ENCODE measurements around the gene PTAR1.

Gene PTAR1

DNA sequence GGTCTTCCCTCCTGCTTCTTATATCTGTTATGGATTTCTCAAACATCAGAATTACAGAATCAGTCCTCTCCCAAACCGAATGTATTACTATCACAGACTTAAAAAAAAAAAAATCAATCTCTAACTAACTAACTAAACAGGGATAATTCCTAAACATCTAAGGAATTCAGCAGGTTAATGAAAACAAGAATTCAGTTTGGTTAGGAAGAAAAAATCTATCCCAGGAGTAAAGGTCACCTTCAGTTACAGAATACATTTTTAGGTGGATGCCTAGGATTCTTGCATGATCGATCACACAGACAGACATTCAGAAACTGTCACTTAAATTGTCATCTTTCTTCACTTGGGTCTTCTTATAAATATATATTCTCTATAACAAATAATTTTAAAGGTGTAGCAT, 11.5 kb downstream of the PTAR1 start:
- DNase-seq, result no peak

- no peak for DNase-seq
These were observed 12.8 kb downstream of the PTAR1 start for GRCh38 chr9:69746859-69747560.

- DNase-seq, result no peak
These were observed 13.9 kb downstream of the PTAR1 start for GRCh38 chr9:69745716-69746437.

GRCh38 chr9:69744688-69745380, 15.0 kb downstream of the PTAR1 start:
- no peak for DNase-seq

DNA sequence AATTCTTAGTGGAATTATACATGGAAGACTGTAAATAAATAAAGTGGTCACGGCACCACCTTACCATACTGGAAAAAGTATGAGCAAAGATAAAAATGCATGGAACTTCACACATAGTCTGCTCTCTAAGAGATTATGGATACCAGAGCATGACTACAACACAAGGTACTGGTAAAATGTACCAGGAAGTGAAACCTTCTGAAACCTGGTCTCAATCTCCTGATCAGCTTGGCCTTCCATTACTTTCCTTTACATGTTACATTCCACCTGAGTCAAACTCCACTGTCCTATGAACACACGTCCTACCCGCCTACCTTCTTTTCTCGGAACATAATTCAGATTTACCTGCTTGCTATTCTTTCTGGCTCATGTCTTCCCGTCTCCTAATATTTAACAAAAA, 15.9 kb downstream of the PTAR1 start:
- DNase-seq, result no peak

DNA sequence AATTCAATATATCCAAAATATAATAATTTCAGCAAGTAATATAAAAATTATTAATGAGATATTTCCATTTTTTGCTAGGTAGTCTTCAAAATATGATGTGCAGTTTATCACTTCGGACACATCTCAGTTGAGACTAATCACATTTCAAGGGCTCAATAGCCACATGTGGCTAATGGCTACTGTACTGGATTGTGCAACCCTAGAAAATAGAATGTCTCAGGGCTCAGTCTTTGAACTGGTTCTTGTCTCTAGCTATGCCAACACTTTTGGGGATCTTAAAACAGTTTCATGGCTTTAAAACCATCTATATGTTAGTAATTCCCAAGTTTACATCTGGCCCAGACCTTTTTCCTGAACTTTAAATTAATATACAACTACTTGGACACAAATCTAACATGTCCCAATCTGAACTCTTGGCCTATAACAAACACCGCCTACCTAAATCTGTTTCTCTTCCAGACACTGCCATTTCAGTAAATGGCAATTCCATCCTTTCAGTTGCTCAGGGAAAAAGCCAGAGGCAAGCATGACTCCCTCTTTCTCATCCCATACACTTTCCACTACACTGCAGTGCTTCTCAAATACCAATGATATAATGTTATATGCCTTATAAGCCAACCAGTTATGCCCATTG, 18.8 kb downstream of the PTAR1 start:
- DNase-seq, result no peak

- DNase-seq, result no peak
These were observed 28.5 kb downstream of the PTAR1 start for GRCh38 chr9:69731348-69731747.

DNA sequence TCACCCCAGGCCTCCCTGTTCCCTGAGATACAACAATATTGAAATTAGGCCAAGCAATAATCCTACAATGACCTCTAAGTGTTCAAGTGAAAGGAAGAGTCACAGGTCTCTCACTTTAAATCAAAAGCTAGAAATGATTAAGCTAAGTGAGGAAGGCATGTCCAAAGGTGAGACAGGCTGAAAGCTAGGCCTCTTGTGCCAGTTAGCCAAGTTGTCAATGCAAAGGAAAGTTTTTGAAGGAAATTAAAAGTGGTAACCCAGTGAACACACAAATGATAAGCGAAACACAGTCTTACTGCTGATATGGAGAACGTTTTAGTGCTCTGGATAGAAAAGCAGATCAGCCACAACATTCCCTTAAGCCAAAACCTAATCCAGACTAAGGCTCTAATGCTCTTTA, 39.8 kb downstream of the PTAR1 start:
- DNase-seq, result no peak

GRCh38 chr9:69719367-69719766, 40.4 kb downstream of the PTAR1 start:
- DNase-seq, result no peak

DNA sequence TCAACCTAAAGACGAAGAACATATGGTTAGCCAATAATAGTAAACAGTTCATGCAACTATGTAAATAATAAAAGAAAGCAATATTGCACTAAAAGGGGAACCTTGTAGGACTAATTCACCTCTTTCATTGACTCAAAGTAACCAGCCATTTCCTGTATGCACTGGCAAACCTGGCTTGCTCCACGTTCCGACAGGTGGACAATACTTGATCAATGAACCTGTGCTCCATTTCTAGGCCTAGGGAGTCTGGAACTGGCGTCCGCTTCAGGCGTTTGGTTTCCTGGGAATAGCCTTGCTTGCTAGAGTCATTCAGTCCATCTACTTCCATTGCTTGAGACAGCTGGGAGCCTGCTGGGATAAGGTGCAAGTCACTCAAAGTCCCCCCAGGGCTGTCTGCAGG, 41.6 kb downstream of the PTAR1 start:
- DNase-seq, result no peak

GRCh38 chr9:69715825-69716224, 44.0 kb downstream of the PTAR1 start:
- DNase-seq, result no peak

GRCh38 chr9:69715096-69715495, 44.7 kb downstream of the PTAR1 start:
- no peak for DNase-seq

DNA sequence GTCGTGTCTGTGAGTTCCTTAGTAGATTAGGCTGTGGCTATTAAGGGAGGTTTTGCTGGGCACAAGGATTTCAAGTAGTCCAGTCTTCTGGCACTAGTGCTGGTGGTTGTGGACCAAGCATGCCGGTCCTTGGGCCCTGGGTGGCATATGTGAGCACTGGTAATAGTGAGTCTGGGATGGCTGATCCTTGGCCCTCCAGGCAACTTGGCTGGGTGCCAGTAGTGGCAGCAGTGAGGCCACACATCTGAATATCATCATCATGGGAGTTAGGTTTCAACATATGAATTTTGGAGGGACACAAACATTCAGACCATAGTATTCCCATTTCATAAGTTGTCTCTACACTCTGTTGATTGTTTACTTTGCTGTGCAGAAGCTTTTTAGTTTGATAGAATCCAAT, 62.3 kb downstream of the PTAR1 start:
- DNase-seq, result no peak

- no peak for DNase-seq
These were observed 63.0 kb downstream of the PTAR1 start for GRCh38 chr9:69696802-69697201.

GRCh38 chr9:69689991-69690538, 69.7 kb downstream of the PTAR1 start:
- DNase-seq, result no peak

GRCh38 chr9:69683927-69684326, 75.9 kb downstream of the PTAR1 start:
- DNase-seq, result no peak

DNA sequence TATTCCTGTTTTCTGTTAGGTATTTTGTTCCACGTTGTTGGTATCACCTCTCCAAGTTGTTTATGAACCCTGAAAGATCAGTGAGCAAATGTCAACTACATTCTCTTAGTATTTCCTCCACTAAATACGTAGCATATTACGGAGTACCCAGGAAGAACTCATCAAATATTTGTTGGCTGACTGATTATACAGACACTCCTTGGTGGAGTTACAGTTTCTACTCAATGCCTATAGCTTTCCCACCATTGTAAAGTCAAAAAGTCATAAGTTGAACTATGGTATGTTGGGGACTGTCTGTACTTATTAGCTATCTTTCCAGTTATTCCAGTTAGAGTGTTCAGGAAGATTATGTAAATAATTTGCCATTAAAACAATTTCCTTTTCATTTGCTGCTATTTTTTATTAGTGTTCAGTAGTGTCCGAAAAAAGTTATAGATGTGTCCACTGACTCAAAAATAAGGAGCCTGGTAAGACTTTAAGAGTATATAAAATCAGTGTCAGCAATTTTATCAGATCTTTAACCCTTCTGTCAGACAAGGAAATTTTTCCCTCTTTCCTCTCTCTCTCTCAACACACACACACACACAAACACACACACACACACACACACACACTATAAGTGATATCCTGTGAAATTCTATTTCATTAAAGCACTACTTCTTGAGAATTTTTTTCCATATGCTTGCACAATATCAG, 80.8 kb downstream of the PTAR1 start:
- DNase-seq, result no peak

- no peak for DNase-seq
These were observed 81.9 kb downstream of the PTAR1 start for GRCh38 chr9:69677931-69678330.

DNA sequence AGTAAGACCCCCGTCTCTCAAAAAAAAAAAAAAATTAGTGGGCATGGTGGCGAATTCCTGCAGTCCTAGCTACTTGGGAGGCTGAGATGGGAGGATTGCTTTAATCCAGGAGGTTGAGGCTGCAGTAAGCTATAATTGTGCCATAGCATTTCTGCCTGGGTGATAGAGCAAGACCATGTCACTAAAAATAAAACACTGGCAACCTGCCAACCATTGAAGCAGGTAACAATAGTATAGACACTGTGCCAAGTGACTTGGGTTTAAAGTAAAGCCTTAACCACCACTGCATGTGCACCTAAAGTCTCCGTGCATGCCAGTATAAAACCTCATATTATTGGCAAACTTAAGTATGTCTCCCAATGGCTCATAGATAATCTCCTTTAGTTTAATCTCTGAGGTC, 84.2 kb downstream of the PTAR1 start:
- no peak for DNase-seq

DNA sequence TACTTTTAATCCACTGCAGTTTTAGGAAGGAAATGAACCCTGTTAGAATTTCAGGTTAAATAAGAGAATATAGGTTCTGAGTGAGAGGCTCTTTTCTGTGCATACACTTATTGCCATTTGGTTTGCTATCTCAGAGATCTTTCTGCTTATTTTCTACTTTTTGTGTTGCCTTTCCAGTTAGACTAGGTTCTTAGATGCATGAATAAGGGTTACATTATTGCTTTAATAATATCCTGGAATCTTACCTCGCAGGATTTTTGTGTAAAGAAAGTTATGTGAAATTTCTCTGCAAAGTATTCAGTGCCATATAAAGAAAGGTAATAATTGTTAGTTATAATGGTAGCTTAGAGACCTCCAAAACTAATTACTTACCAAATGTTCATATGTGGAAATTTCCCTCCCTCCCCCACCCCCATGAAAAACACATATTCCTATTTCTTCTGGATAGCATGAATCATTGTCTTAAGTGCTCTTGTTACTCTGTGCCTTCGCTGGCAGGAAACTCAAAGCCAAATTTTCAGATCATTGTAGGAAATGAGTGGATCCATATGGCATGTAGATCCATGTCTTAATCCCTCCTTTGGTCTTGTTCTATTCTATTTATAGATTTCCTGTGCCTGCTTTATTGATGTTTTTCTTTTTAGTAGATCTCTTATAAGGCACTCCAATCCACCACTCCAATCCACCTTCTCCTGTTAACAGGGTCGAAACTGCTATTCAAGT, 84.9 kb downstream of the PTAR1 start:
- DNase-seq, result no peak

GRCh38 chr9:69674112-69674685, 85.6 kb downstream of the PTAR1 start:
- no peak for DNase-seq

- no peak for DNase-seq
These were observed 86.5 kb downstream of the PTAR1 start for GRCh38 chr9:69673311-69673640.
